A549 (cell line): ENCODE data around the gene CFL2.

ENCODE experiments used
- ESRRA ChIP-seq: fragments of 150-350 bp; IDR thresholded peaks from 2 replicates; pipeline ENCODE4 v1.6.1; 2014; ENCODE audit warnings: mild to moderate bottlenecking, low read length, borderline replicate concordance
- KDM1A ChIP-seq: fragments of 200-600 bp; sonication (generic); IDR thresholded peaks from 2 replicates; pipeline ENCODE4 v1.6.1; 2016; ENCODE audit warnings: low read depth, mild to moderate bottlenecking
- RNF2 ChIP-seq: fragments of 200-600 bp; sonication (generic); IDR thresholded peaks from 2 replicates; pipeline ENCODE4 v1.6.1; 2016; ENCODE audit warnings: low read depth, mild to moderate bottlenecking, antibody characterized with exemption, moderate library complexity, borderline replicate concordance
- ZFP36 ChIP-seq: fragments of 450-650 bp; IDR thresholded peaks from 2 replicates; pipeline ENCODE4 v1.6.1; 2014; ENCODE audit warnings: borderline replicate concordance; ENCODE audit not compliant: partially characterized antibody
- TF ChIP-seq, protein P1 (sequence below): fragments of >200 bp; sonication (Bioruptor Twin); formaldehyde crosslinking; IDR thresholded peaks from 3 replicates; pipeline ENCODE4 v1.5.1; 2016

DNA sequence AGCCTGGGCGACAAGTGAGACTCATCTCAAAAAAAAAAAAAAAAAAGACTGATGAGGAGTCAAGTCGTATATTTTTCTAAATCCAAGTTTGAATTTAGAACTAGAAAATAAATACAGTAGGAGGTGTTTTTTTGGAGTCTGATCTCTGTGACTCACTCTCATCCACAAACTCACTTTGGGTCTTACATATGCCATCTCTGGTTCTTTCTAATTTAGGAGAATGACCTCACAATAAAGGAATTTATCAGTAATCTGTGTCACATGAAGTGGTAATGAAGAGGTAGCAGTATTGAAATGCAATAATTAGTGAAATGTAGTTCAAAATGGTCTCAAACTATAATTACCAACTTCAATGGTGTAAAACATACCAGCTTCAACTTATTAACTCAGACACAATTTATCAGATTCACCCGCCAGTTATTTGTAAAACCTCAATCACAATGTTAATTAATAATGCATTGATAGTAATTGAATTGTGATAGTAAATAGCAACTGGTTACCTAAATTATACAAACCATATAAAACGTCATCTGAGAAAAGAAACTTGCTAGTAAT is 4.4 kb upstream of the CFL2 start:
- TF ChIP-seq ZFP36 = no peak
- TF ChIP-seq KDM1A = no peak
- no peak for TF ChIP-seq ESRRA
- TF ChIP-seq, protein P1, sequence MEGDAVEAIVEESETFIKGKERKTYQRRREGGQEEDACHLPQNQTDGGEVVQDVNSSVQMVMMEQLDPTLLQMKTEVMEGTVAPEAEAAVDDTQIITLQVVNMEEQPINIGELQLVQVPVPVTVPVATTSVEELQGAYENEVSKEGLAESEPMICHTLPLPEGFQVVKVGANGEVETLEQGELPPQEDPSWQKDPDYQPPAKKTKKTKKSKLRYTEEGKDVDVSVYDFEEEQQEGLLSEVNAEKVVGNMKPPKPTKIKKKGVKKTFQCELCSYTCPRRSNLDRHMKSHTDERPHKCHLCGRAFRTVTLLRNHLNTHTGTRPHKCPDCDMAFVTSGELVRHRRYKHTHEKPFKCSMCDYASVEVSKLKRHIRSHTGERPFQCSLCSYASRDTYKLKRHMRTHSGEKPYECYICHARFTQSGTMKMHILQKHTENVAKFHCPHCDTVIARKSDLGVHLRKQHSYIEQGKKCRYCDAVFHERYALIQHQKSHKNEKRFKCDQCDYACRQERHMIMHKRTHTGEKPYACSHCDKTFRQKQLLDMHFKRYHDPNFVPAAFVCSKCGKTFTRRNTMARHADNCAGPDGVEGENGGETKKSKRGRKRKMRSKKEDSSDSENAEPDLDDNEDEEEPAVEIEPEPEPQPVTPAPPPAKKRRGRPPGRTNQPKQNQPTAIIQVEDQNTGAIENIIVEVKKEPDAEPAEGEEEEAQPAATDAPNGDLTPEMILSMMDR = no peak
- no peak for TF ChIP-seq RNF2
